ENCODE data around the gene DYTN.

GRCh38 chr2:206727287-206727686 is 9.1 kb upstream of the DYTN start:
- TF ChIP-seq TAF1 (IDR thresholded peaks at IDR 0.05; ENCODE audit: borderline replicate concordance, insufficient read depth, low read length) (no peak), POLR2AphosphoS5 (IDR thresholded peaks at IDR 0.05; ENCODE audit: low read depth, low read length) (no peak), REST (IDR thresholded peaks at IDR 0.05; ENCODE audit: insufficient read depth in 1 of 2, low read depth in 2 of 2, low read length in 2 of 2) (no peak), SIN3A (IDR thresholded peaks at IDR 0.05; ENCODE audit: borderline replicate concordance, insufficient read depth, low read length) (no peak)

Measured in PFSK-1 (cell line).